ENCODE results near the gene RHOBTB3. TPM values are rescaled to one million over a fixed set of nuclear protein-coding genes. Genes with fewer than 3 reads are reported as not detected.
A peak's percentile ranks its signal among the peaks of the same experiment; 100 is the strongest.

RHOBTB3 gene
- total RNA-seq, 1 experiment from 2014 or later, result 175 TPM

- Histone ChIP-seq H3K4me3 (no peak overlapping the region), H3K4me1 (replicated peaks) (peaks cover 49% of the 10 kb centered on the region), H3K9me3 (replicated peaks) (no peaks in the 10 kb centered on the region), H3K27ac (peak overlapping the region; percentile 97), H3K36me3 (peaks cover 58% of the 10 kb centered on the region), H3K27me3 (replicated peaks) (no peaks in the 10 kb centered on the region)
- DNase-seq (ENCODE audit: low read depth in 1 of 2, low spot score in 2 of 2), result no peak
Measured at GRCh38 chr5:95759005-95759404, 27.9 kb downstream of the RHOBTB3 start.

DNA sequence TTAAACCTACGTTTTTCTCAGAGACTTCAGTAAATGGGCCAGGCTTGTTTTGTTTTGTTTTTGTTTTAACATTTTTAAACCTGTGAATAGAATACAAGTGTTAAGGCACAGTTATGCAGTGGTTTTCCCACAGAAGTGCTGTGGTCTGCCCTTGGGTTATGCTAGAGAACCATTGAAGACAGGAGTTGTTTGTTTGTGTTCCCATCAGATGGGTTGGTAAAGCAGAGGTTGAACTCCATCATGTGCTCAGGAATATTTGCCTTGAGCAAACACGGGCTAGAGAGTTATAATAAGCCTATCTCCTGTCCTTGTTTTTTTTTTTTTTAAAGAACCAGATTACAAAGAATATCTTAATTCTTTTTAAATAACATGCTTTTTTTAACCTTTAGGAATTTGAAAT lies 28.5 kb downstream of the RHOBTB3 start:
- Histone ChIP-seq H3K27me3 (replicated peaks) (no peaks in the 10 kb centered on the region), H3K4me1 (replicated peaks) (peaks cover 49% of the 10 kb centered on the region), H3K36me3 (peaks cover 56% of the 10 kb centered on the region), H3K27ac (peak overlapping the region; percentile 97), H3K9me3 (replicated peaks) (no peaks in the 10 kb centered on the region), H3K4me3 (no peak overlapping the region)
- DNase-seq (ENCODE audit: low read depth in 1 of 2, low spot score in 2 of 2), result peak; percentile 77 to 92

DNA sequence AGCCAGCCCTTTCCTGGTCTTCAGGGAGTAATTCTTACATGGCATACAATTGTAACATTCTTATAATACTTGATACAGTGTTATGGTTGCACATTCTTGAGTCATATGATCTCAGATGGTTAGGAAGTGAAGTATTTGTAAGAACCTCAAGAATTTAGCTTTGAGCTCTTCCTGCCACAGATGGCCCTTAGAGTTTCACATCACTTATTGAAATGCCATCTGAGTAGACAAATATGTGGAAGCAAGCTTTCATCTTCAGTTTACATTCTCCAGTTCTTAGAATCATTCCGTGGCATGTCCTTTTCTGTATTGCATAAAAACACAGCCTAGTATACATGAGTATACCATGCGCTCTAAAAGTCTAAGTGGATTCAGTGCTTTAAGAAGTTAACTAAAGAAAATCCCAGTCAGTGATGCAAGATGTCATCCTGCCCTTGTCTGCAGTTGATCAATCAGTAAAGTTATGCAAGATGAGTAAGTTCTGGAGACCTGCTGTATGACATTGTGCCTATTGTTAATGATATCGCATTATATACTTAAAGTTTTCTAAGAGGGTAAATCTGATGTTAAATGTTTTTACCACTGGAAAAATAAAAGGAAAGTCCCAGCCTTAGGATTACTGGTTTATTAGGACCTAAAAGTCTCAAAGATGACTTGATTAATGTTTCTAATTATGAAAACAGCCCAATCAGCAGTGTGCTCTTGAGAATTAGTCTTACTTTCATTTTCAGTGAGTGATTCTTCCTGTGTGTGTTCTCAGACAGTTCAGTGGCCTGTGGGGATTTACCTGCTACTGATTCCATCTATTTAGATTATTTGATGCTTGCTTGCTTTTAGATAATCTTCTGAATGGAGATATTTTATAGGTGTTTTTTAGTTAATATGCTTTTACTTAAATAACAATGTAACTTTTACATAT lies 29.4 kb downstream of the RHOBTB3 start:
- Histone ChIP-seq H3K4me1 (replicated peaks) (peaks cover 49% of the 10 kb centered on the region), H3K36me3 (peaks cover 49% of the 10 kb centered on the region), H3K27me3 (replicated peaks) (no peaks in the 10 kb centered on the region)

GRCh38 chr5:95761771-95762651 lies 30.9 kb downstream of the RHOBTB3 start:
- H3K27ac ChIP-seq, result peak overlapping the region; percentile 97
- no peaks in the 10 kb centered on the region for H3K9me3 ChIP-seq (replicated peaks)
- H3K4me3 ChIP-seq, result no peak overlapping the region
- peaks cover 49% of the 10 kb centered on the region for H3K4me1 ChIP-seq (replicated peaks)
- H3K27me3 ChIP-seq (replicated peaks), result no peaks in the 10 kb centered on the region
- peak in 1 of 2 experiments; percentile 22 for DNase-seq (ENCODE audit: low read depth in 1 of 2, low spot score in 2 of 2)
- peaks cover 46% of the 10 kb centered on the region for H3K36me3 ChIP-seq

More for the DNA sequence above, 29.4 kb downstream of the RHOBTB3 start:
- peak; percentile 66 to 93 for DNase-seq (ENCODE audit: low read depth in 1 of 2, low spot score in 2 of 2)
- peak overlapping the region; percentile 26 for H3K4me3 ChIP-seq
- no peaks in the 10 kb centered on the region for H3K9me3 ChIP-seq (replicated peaks)
- H3K27ac ChIP-seq, result peak overlapping the region; percentile 97

DNA sequence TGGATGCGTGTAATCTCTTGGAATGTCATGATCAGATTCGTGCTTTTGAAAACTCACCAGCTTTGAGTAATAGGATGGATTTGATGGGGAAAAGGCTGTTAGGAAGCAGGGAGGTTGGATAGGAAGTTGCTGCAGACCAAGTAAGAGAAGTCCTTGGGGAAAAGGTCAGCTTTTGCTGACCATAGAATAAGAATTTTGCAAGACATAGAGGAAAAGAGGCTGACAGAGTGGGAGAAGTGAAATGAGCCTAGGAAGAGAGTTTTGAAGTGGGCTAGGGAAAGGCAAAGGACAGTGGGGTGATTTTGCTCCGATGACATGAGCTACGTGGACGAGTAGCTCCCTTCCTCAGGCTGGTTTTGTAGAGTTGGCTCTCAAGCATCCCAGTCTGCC lies 31.5 kb downstream of the RHOBTB3 start:
- Histone ChIP-seq H3K9me3 (replicated peaks) (no peaks in the 10 kb centered on the region), H3K27ac (no peak overlapping the region), H3K4me1 (replicated peaks) (peaks cover 49% of the 10 kb centered on the region), H3K4me3 (no peak overlapping the region), H3K36me3 (peaks cover 46% of the 10 kb centered on the region), H3K27me3 (replicated peaks) (no peaks in the 10 kb centered on the region)
- no peak for DNase-seq (ENCODE audit: low read depth in 1 of 2, low spot score in 2 of 2)

GRCh38 chr5:95763941-95764340 lies 32.8 kb downstream of the RHOBTB3 start:
- no peak overlapping the region for H3K4me3 ChIP-seq
- H3K27ac ChIP-seq, result no peak overlapping the region
- H3K9me3 ChIP-seq (replicated peaks), result no peaks in the 10 kb centered on the region
- DNase-seq (ENCODE audit: low read depth in 1 of 2, low spot score in 2 of 2), result no peak
- peaks cover 37% of the 10 kb centered on the region for H3K4me1 ChIP-seq (replicated peaks)
- peaks cover 50% of the 10 kb centered on the region for H3K36me3 ChIP-seq
- H3K27me3 ChIP-seq (replicated peaks), result no peaks in the 10 kb centered on the region

DNA sequence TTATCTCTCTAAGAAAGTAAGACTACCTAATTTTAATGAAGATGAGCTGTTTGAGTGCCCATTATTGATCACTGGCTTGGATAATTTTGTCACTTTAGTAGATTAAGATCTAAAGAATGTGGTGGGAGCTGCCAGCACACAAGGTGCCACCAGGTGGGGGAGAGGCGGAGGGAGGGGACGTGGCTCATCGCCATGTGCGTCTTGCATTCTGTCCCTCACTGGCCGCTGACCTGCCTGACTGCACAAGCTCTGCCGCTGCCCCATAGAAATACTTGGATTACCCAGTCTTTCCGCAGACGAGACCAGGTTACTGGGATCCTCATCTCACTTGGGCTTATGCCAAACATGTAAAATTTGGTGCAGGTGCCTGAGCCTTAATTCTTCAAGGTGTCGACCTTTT lies 37.6 kb downstream of the RHOBTB3 start:
- peaks cover 6% of the 10 kb centered on the region; the same call in 1 of the 2 replicates for H3K4me1 ChIP-seq (replicated peaks)
- H3K9me3 ChIP-seq (replicated peaks), result no peaks in the 10 kb centered on the region
- no peak for DNase-seq (ENCODE audit: low read depth in 1 of 2, low spot score in 2 of 2)
- H3K27ac ChIP-seq, result no peak overlapping the region
- no peak overlapping the region for H3K4me3 ChIP-seq
- H3K27me3 ChIP-seq (replicated peaks), result no peaks in the 10 kb centered on the region
- H3K36me3 ChIP-seq, result peaks cover 67% of the 10 kb centered on the region

DNA sequence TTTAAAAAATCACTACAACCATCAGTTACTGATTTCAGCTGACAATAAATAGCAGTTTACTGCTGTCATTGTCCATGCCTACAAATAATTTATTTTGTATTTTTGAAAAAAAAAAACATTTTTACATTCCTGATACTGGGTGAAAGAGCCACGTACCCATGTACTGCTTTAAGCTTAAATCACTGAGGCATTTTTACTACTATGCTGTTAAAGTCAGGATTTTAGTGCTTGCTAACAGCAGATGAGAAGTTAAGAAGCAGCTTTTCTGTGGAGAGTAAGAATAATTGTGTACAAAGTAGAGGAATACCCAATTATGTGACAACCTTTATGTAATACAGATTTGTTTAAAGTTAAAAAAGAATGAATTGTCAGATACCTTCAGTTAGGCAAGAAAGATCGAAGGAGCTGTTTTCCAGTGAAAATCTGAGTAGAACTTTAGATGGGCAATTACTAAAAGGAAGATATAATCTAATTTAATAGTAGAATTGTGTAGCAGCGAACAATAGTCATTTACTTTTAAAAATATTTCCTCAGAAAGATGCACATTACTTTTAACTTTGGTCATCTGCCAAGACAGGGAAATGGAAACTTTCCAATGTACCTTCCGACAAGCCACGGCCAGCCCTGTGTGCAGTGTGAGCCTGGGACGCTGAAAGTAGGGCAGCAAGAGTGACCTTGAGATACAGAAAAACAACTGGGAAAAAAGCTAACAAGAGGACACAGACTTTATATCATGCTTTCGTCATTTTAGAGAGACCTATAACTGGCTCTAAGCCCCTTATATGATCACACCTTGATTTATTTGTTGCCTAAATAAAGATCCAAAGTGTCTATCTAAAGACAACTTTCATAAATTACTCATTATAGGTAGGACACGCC lies 39.9 kb downstream of the RHOBTB3 start:
- H3K36me3 ChIP-seq, result peaks cover 58% of the 10 kb centered on the region
- no peaks in the 10 kb centered on the region for H3K27me3 ChIP-seq (replicated peaks)
- H3K27ac ChIP-seq, result no peak overlapping the region
- no peak for DNase-seq (ENCODE audit: low read depth in 1 of 2, low spot score in 2 of 2)
- H3K4me1 ChIP-seq (replicated peaks), result peaks cover 7% of the 10 kb centered on the region; the same call in 1 of the 2 replicates
- no peaks in the 10 kb centered on the region for H3K9me3 ChIP-seq (replicated peaks)
- H3K4me3 ChIP-seq, result no peak overlapping the region

DNA sequence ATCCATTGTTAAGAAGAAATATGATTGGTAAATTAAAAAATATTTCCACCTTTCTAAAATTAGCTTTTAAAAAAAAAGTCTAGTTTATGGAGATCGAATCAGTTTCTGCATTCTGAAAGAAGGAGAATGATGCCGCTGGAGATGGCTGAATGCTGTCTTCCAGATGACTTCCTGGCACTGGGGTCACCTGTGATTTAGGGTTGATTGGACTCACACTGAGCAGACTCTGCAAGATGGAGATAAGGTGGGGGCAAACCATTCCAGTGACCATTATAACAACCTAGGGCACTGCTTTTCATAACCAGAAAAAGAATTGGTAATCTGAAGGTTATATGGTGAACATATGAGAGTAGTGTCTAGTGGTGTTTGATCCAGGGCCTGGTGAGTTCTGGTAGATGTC lies 40.8 kb downstream of the RHOBTB3 start:
- Histone ChIP-seq H3K9me3 (replicated peaks) (no peaks in the 10 kb centered on the region), H3K27ac (no peak overlapping the region), H3K4me3 (no peak overlapping the region), H3K36me3 (peaks cover 53% of the 10 kb centered on the region), H3K27me3 (replicated peaks) (no peaks in the 10 kb centered on the region), H3K4me1 (replicated peaks) (peaks cover 7% of the 10 kb centered on the region; the same call in 1 of the 2 replicates)
- no peak for DNase-seq (ENCODE audit: low read depth in 1 of 2, low spot score in 2 of 2)

- Histone ChIP-seq H3K27ac (no peak overlapping the region), H3K4me1 (replicated peaks) (peaks cover 7% of the 10 kb centered on the region; the same call in 1 of the 2 replicates), H3K9me3 (replicated peaks) (no peaks in the 10 kb centered on the region), H3K27me3 (replicated peaks) (no peaks in the 10 kb centered on the region), H3K4me3 (no peak overlapping the region), H3K36me3 (peaks cover 38% of the 10 kb centered on the region)
- DNase-seq (ENCODE audit: low read depth in 1 of 2, low spot score in 2 of 2), result no peak
Measured at GRCh38 chr5:95773335-95774059, 42.4 kb downstream of the RHOBTB3 start.

GRCh38 chr5:95777441-95777840 lies 46.3 kb downstream of the RHOBTB3 start:
- no peak overlapping the region for H3K27ac ChIP-seq
- DNase-seq (ENCODE audit: low read depth in 1 of 2, low spot score in 2 of 2), result no peak
- peaks cover 24% of the 10 kb centered on the region for H3K36me3 ChIP-seq

GRCh38 chr5:95778713-95779436 lies 47.7 kb downstream of the RHOBTB3 start:
- Histone ChIP-seq H3K9me3 (replicated peaks) (no peaks in the 10 kb centered on the region), H3K4me3 (no peak overlapping the region), H3K27me3 (replicated peaks) (no peaks in the 10 kb centered on the region), H3K4me1 (replicated peaks) (no peaks in the 10 kb centered on the region; the same call in 1 of the 2 replicates), H3K36me3 (peaks cover 26% of the 10 kb centered on the region), H3K27ac (no peak overlapping the region)
- no peak for DNase-seq (ENCODE audit: low read depth in 1 of 2, low spot score in 2 of 2)

More at GRCh38 chr5:95777441-95777840, 46.3 kb downstream of the RHOBTB3 start:
- H3K4me1 ChIP-seq (replicated peaks), result peaks cover 7% of the 10 kb centered on the region; the same call in 1 of the 2 replicates
- no peaks in the 10 kb centered on the region for H3K9me3 ChIP-seq (replicated peaks)
- no peaks in the 10 kb centered on the region for H3K27me3 ChIP-seq (replicated peaks)
- H3K4me3 ChIP-seq, result no peak overlapping the region
